ENCODE results near the gene TRIM7.
"Not testable (repeated sequence)": the region's sequence is repeated elsewhere in the genome, so short reads cannot be mapped to it uniquely, and the experiment has no call there.

The TRIM7 gene

DNA sequence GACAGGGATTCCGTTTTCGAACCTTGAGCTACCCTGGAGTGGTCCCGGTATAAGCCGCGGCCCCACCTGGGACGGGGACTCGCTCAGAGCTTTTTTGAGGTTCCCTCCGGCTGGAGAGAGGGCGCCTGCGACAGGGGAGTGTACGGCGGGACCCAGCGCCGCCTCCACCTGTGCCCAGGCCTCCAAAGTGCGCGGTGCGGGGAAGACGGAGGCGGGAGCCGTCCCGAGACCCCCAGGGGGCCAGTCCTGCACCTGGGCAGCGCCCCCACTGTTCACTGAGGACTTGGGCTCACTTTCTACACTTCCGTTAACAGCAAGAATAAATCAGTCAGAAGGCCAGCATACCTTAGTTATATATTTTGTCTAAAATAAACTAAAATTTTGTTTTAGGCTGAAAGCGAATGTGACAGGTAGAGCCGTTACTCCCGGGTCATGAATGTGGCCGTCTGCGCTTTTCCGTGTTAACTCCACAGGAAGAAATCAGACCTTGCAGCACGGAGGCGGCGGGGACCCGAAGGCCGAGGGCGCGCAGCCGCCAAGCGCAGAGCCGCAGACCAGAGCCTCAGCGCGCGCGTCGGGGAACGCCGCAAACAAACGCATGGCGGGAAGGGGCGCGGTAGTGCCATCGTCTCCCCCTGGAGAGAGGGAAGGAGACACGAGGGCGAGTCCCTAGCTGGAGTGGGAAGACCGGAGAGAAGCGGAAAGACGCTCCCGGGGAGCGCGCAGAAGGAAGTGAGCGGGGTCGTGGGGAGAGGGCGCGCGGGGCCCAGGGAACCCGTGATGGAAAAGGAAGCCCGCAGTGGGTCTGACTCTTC is 14.1 kb downstream of the TRIM7 start:
- DNase-seq = no peak

DNA sequence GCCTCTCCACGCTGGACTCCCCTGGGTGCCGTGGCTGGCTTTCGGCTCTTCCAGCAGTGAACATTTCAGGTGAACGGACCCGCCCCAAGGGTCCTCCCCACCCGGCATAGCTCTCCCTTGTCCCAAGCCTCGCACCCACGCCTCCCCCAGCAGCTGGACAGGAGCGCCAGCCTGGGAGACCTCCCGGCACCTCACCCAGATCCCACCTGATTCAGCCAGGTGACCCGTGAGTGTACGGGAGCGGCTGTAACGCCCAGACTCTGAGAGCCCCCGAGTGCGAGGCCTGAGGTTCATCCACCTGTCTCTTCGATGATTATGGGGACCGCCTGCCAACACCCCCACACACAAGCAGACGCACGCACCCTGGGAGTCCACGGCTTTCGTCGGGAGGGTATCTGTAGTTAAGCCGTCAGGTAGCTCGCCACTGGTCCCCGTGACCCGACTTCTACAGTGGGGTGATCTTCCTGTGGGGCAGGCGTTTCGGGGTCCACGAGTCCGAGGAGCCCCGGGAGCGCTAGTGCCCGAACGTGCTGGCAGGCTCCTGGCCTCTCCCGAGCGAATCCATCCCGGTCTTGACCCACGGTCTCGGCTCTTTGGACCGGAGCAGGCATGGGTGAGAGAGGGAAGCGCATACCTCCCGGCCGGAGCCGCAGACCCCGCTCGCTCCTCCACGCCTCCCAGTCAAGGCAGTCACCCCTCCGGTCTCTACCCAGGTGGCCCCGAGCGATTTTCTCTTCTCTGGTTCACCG is 14.9 kb downstream of the TRIM7 start:
- no peak for DNase-seq

- DNase-seq = no peak
Measured at GRCh38 chr5:181189363-181189961, 15.5 kb downstream of the TRIM7 start.

GRCh38 chr5:181188700-181189362 is 16.2 kb downstream of the TRIM7 start:
- no peak for DNase-seq

DNA sequence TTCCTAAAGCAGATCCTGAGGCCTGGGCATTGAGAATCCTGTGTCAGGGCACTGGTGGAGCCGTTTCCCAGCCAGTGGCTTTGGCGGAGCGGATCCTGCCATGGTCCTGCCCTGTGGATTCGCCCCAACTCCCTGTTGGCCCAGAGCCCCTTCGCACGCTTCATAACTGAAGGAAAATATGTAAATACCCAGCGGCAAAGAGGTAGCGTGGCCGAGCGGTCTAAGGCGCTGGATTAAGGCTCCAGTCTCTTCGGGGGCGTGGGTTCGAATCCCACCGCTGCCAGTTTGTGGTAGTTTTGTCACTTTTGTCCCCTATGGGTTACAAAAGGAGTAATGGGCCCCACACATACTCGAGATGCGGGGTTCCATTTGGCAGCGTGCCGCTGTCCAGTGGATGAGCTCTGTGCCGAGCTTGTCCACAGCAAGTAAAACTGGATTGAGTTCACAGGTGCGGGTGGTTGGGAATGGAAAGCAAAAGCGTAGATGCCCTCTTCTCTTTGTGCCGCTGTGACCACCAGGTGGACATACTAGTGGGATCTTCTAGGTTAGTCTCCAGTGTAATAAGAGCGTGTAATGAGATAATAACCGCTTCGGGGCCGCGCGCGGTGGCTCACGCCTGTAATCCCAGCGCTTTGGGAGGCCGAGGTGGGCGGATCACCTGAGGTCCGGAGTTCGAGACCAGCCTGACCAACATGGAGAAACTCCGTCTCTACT is 17.3 kb downstream of the TRIM7 start:
- no peak for DNase-seq

DNA sequence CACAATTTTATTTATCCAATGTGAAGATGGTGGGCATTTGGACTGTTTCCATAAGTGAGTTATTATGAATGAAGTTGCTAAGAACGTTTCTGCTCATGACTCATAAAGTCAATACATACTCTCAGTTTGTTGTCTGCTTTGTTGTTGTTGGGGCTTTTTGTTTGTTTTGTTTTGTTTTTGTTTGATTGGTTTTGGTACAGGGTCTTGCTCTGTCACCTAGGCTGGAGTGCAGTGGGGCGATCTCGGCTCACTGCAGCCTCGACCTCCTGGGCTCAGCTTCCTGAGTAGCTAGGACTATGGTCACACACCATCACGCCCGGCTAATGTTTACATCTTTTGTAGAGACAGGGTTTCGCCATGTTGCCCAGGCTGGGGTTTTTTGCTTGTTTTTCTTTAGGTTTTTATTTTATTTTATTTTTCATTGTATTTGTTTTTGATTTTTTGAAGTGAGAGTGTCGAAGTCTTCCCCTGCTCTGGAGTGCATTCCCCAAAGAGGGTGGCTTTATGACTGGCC is 18.0 kb downstream of the TRIM7 start:
- DNase-seq = no peak

GRCh38 chr5:181186022-181186421 is 19.0 kb downstream of the TRIM7 start:
- DNase-seq = no peak

DNA sequence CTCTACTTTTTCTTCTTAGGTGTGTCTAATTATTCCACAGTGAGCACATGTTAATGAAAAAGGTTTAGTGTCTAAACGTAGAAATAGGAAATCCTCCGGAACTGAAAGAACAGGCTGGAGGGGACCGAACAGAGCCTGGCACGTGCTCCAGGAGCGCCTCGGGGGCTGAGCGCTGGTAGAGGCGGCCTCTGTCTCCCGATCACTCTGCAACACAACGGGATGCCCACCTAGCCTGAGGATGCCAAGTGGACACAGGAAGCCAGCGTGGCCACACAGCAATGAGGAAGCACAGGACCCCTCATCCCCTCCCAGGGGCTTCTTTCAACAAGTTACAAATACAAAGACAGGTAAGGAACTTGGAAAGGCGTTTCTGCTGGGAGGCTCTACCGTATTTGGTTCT is 19.4 kb downstream of the TRIM7 start:
- DNase-seq = no peak

DNA sequence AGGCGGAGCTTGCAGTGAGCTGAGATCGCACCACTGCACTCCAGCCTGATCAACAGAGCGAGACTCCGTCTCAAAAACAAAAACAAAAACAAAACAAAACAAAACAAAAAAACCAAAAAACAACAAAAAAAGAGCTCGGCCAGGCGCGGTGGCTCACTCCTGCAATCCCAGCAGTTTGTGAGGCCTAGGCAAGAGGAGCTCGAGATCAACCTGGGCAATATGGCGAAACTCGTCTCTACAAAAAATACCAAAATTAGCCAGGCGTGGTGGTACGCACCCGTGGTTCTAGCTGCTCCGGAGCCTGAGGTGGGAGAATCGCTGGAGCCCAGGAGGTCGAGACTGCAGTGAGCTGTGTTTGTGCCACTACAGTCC is 20.2 kb downstream of the TRIM7 start:
- no peak for DNase-seq

- DNase-seq = no peak
Measured at GRCh38 chr5:181182651-181183050, 22.3 kb downstream of the TRIM7 start.

GRCh38 chr5:181181650-181182565 is 23.1 kb downstream of the TRIM7 start:
- no peak for DNase-seq

GRCh38 chr5:181177559-181177958 is 27.4 kb downstream of the TRIM7 start:
- DNase-seq = not testable (repeated sequence)

GRCh38 chr5:181176254-181176952 is 28.6 kb downstream of the TRIM7 start:
- DNase-seq = no peak

DNA sequence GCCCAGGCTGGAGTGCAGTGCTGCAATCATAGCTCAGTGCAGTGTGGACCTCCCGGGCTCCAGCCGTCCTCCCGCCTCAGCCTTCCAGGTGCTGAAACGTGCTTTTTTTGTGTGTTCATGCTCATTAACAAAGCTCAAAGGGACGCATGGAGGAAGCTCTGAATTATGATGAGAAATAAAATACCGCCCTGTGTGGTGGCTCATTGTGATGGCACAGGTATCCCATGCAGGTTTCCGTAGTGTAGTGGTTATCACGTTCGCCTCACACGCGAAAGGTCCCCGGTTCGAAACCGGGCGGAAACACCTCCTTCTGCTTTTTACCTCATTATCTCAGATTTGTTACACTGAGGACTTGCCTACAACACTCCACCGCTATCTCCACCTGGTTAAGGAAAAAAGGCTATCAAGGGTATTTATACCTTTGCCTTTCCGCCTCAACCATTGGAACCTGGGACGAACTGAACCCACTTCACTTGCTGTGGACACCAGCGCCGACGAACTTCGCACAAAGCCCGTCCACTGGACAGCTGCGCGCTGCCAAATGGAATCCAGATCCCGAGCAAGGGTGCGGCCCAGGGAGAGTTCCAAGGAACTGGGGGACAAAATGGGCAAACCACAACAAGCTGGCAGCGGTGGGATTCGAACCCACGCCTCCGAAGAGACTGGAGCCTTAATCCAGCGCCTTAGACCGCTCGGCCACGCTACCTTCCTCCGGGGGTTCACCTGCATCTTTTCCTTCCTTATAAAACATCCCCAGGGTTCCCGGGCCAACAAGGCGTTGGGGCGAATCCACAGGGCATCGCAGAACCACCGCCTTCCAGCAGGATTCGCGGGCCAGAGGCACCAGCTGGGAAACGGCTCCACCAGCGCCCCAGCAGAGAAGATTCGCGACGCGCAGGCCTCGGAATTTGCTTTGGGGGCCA is 31.3 kb downstream of the TRIM7 start:
- DNase-seq = no peak

DNA sequence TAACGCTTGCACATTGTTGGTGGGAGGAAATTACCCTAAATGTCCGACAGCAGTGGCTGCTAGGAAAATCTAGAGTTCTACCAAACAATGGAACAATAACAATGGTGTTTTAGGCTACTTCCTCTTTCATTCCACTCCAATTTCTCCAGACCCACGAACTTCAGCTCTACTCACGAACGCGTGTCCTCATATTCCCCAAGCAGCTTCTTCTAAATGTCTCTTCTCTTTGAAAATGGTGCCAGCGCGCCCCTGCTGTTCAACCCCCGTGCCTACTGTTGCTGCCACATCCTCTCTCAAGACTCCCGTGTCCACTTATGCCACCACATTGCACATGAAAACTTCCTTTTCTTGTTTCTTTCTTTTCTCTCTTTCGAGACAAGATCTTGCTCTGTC is 32.0 kb downstream of the TRIM7 start:
- no peak for DNase-seq

- no peak for DNase-seq
Measured at GRCh38 chr5:181171782-181172181, 33.2 kb downstream of the TRIM7 start.

DNA sequence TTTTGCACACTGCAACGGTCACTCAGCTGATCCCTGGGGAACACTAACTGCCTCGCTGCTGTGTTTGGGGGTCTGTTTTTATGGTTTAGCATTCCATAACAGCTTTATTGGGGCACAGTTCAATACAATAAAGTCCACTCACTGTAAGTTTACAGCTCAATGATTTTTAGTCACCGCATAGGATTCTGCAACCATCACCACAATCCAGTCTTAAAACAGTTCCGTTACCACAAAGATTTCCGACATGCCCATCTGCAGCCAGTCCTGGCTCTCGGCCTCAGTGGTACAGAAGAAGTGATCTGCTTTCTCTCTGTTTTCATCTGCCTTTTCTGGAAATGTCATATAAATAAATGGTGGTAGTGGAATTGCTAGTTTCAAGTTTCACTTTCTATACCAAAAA is 34.0 kb downstream of the TRIM7 start:
- no peak for DNase-seq

- no peak for DNase-seq
Measured at GRCh38 chr5:181170237-181170825, 34.7 kb downstream of the TRIM7 start.

Measured in NCI-H146 (cell line).